ENCODE results near the gene SCEL. TPM values are rescaled to one million over a fixed set of nuclear protein-coding genes. Genes with fewer than 3 reads are reported as not detected.

The SCEL gene
- total RNA-seq, 5 donors from 2014 or later (not counting 1 experiment from before 2014, with no cell fraction given), result 0.09 TPM; not detected in 3

- Histone ChIP-seq H3K27ac (ENCODE audit: low read length) (no peak overlapping the region), H3K36me3 (ENCODE audit: control insufficient read depth in 2 of 2, extremely low read depth in 1 of 2, insufficient read depth in 1 of 2, low read length in 1 of 2) (no peaks in the 10 kb centered on the region), H3K4me3 (ENCODE audit: control insufficient read depth in 1 of 2, extremely low read depth in 1 of 2, low read length in 1 of 2) (no peak overlapping the region), H3K4me1 (ENCODE audit: control insufficient read depth in 1 of 2, extremely low read depth in 1 of 2, insufficient read depth in 2 of 2, low read length in 2 of 2) (peaks cover 8 to 9% of the 10 kb centered on the region in 2 experiments), H3K9me3 (no peaks in the 10 kb centered on the region), H3K27me3 (replicated peaks in 1 of 2; ENCODE audit: control insufficient read depth in 2 of 2, extremely low read depth in 1 of 2, insufficient read depth in 2 of 2, low read length in 1 of 2) (no peaks in the 10 kb centered on the region)
- no peak overlapping the region for H3K27ac Mint-ChIP-seq
- H3K4me1 Mint-ChIP-seq, result peaks cover 13 to 20% (median 16%) of the 10 kb centered on the region in 3 donors
- no peak overlapping the region for H3K4me3 Mint-ChIP-seq
- peaks cover 7 to 9% of the 10 kb centered on the region in 2 donors for H3K27me3 Mint-ChIP-seq
- DNase-seq (no peak), ATAC-seq (replicated peaks in 1 of 4) (no peak)
- CTCF ChIA-PET, result interaction anchor here (0.6 to 2.1 kb wide), 2 partner anchors 10 to 99 kb away, joined by 5 to 6 read pairs; no protein-coding TSS in a partner anchor
- H3K36me3 Mint-ChIP-seq, result no peaks in the 10 kb centered on the region
- WGBS (ENCODE audit: insufficient coverage), result no CpG with 5 or more reads among the region's 1 CpG
- peaks cover 0 to 5% (median 5%) of the 10 kb centered on the region in 3 donors for H3K9me3 Mint-ChIP-seq
- POLR2A ChIA-PET, result no interaction called here
Observed at GRCh38 chr13:77691871-77692270, 156.4 kb downstream of the SCEL start.

GRCh38 chr13:77692746-77693448 lies 157.4 kb downstream of the SCEL start:
- Mint-ChIP-seq H3K36me3 (no peaks in the 10 kb centered on the region), H3K4me3 (no peak overlapping the region), H3K27ac (no peak overlapping the region), H3K9me3 (no peaks in the 10 kb centered on the region), H3K4me1 (peaks cover 17 to 23% (median 19%) of the 10 kb centered on the region in 3 donors), H3K27me3 (peaks cover 2% of the 10 kb centered on the region in 2 donors)
- H3K4me1 ChIP-seq (ENCODE audit: control insufficient read depth in 1 of 2, extremely low read depth in 1 of 2, insufficient read depth in 2 of 2, low read length in 2 of 2), result peaks cover 10 to 11% of the 10 kb centered on the region in 2 experiments
- ATAC-seq (replicated peaks in 1 of 4), result no peak
- H3K36me3 ChIP-seq (ENCODE audit: control insufficient read depth in 2 of 2, extremely low read depth in 1 of 2, insufficient read depth in 1 of 2, low read length in 1 of 2), result no peaks in the 10 kb centered on the region
- no CpG with 5 or more reads among the region's 2 CpGs for WGBS (ENCODE audit: insufficient coverage)
- no peak for DNase-seq
- H3K27ac ChIP-seq (ENCODE audit: low read length), result no peak overlapping the region
- CTCF ChIA-PET, result interaction anchor here (0.6 to 2.1 kb wide), 2 partner anchors 9 to 1923 kb away, joined by 5 read pairs; no protein-coding TSS in a partner anchor
- POLR2A ChIA-PET, result interaction anchor here in 1 of 2 donors (0.6 kb wide), 1 partner anchor 48 kb away, joined by 4 read pairs; no protein-coding TSS in a partner anchor
- H3K27me3 ChIP-seq (replicated peaks in 1 of 2; ENCODE audit: control insufficient read depth in 2 of 2, extremely low read depth in 1 of 2, insufficient read depth in 2 of 2, low read length in 1 of 2), result no peaks in the 10 kb centered on the region
- H3K9me3 ChIP-seq, result no peaks in the 10 kb centered on the region
- H3K4me3 ChIP-seq (ENCODE audit: control insufficient read depth in 1 of 2, extremely low read depth in 1 of 2, low read length in 1 of 2), result no peak overlapping the region

GRCh38 chr13:77693449-77693940 lies 158.0 kb downstream of the SCEL start:
- ATAC-seq (replicated peaks in 1 of 4) (no peak), DNase-seq (no peak)
- peaks cover 10 to 11% of the 10 kb centered on the region in 2 experiments for H3K4me1 ChIP-seq (ENCODE audit: control insufficient read depth in 1 of 2, extremely low read depth in 1 of 2, insufficient read depth in 2 of 2, low read length in 2 of 2)
- CTCF ChIA-PET, result no interaction called here
- no peaks in the 10 kb centered on the region for H3K36me3 Mint-ChIP-seq
- no peak overlapping the region for H3K4me3 ChIP-seq (ENCODE audit: control insufficient read depth in 1 of 2, extremely low read depth in 1 of 2, low read length in 1 of 2)
- no peaks in the 10 kb centered on the region for H3K9me3 Mint-ChIP-seq
- POLR2A ChIA-PET, result interaction anchor here in 1 of 2 donors (0.6 kb wide), 2 partner anchors 27 to 48 kb away, joined by 3 to 4 read pairs; no protein-coding TSS in a partner anchor
- H3K27ac ChIP-seq (ENCODE audit: low read length), result no peak overlapping the region
- no peaks in the 10 kb centered on the region for H3K9me3 ChIP-seq
- peak overlapping the region in 1 of 2 donors; percentile 24 for H3K27ac Mint-ChIP-seq
- WGBS (ENCODE audit: insufficient coverage), result no CpG with 5 or more reads among the region's 2 CpGs
- no peaks in the 10 kb centered on the region for H3K27me3 ChIP-seq (replicated peaks in 1 of 2; ENCODE audit: control insufficient read depth in 2 of 2, extremely low read depth in 1 of 2, insufficient read depth in 2 of 2, low read length in 1 of 2)
- no peaks in the 10 kb centered on the region for H3K27me3 Mint-ChIP-seq
- H3K4me3 Mint-ChIP-seq, result no peak overlapping the region
- H3K4me1 Mint-ChIP-seq, result peaks cover 18 to 23% (median 19%) of the 10 kb centered on the region in 3 donors
- H3K36me3 ChIP-seq (ENCODE audit: control insufficient read depth in 2 of 2, extremely low read depth in 1 of 2, insufficient read depth in 1 of 2, low read length in 1 of 2), result no peaks in the 10 kb centered on the region

Other genes starting within 250 kb of the SCEL start
- 100 to 1,000 TPM; 153 to 214 (median 176) TPM for gene MYCBP2, start 208.6 kb upstream of the SCEL start, total RNA-seq
- gene SLAIN1, start 162.0 kb downstream of the SCEL start, total RNA-seq, result 10 to 100 TPM; 37.4 to 41.8 (median 38.9) TPM